GM12875 (cell line): Measurements from ENCODE around the gene MMEL1.
A peak's percentile ranks its signal among the peaks of the same experiment; 100 is the strongest.

ENCODE experiments used
- H3K4me3 ChIP-seq: one replicate; pipeline ENCODE4 v1.5.1; 2011; ENCODE audit warnings: low read depth, low read length, control low read depth
- TF ChIP-seq, protein P1 (sequence below): IDR thresholded peaks from 2 replicates; pipeline ENCODE4 v1.5.1; 2011; ENCODE audit warnings: low read depth, mild to moderate bottlenecking, control low read depth, inconsistent platforms, low read length, moderate library complexity, borderline replicate concordance; ENCODE audit not compliant: insufficient read depth

MMEL1 gene

DNA sequence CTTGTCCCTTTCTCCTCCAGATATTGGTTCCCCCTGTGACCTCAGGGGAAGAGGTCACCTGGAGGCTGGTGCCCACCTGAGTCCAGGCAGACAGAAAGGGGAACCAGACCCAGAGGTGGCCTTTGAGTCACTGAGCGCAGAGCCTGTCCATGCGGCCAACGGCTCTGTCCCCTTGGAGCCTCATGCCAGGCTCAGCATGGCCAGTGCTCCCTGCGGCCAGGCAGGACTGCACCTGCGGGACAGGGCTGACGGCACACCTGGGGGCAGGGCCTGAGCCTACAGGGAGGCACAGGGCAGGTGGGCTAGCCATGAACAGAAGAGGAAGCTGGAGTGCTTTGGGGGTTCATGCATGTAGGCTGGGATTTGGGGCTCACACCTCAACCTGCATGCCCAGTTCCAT is 74.0 kb downstream of the MMEL1 start:
- TF ChIP-seq, protein P1, sequence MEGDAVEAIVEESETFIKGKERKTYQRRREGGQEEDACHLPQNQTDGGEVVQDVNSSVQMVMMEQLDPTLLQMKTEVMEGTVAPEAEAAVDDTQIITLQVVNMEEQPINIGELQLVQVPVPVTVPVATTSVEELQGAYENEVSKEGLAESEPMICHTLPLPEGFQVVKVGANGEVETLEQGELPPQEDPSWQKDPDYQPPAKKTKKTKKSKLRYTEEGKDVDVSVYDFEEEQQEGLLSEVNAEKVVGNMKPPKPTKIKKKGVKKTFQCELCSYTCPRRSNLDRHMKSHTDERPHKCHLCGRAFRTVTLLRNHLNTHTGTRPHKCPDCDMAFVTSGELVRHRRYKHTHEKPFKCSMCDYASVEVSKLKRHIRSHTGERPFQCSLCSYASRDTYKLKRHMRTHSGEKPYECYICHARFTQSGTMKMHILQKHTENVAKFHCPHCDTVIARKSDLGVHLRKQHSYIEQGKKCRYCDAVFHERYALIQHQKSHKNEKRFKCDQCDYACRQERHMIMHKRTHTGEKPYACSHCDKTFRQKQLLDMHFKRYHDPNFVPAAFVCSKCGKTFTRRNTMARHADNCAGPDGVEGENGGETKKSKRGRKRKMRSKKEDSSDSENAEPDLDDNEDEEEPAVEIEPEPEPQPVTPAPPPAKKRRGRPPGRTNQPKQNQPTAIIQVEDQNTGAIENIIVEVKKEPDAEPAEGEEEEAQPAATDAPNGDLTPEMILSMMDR: no peak
- no peak overlapping the region for H3K4me3 ChIP-seq

DNA sequence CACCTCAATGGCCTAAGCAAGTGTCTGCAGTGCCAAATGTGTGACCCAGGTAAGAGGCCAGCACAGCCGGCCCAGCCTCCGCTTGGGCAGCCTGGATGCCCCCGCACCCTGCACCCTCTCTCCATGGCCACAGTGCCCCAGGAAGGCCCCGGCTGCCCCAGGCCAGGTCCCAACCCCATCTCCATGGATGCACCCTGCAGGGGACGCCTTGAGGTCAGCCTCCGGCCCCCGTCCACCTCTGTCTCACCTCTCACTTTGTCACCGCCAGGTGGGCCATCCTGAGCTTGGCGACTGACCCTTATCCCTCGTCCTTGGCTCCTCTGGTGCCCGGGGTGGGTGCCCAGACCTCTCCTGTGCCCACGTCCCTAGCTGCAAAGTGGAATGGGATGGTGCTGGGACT is 74.4 kb downstream of the MMEL1 start:
- no peak overlapping the region for H3K4me3 ChIP-seq
- TF ChIP-seq, protein P1: no peak

DNA sequence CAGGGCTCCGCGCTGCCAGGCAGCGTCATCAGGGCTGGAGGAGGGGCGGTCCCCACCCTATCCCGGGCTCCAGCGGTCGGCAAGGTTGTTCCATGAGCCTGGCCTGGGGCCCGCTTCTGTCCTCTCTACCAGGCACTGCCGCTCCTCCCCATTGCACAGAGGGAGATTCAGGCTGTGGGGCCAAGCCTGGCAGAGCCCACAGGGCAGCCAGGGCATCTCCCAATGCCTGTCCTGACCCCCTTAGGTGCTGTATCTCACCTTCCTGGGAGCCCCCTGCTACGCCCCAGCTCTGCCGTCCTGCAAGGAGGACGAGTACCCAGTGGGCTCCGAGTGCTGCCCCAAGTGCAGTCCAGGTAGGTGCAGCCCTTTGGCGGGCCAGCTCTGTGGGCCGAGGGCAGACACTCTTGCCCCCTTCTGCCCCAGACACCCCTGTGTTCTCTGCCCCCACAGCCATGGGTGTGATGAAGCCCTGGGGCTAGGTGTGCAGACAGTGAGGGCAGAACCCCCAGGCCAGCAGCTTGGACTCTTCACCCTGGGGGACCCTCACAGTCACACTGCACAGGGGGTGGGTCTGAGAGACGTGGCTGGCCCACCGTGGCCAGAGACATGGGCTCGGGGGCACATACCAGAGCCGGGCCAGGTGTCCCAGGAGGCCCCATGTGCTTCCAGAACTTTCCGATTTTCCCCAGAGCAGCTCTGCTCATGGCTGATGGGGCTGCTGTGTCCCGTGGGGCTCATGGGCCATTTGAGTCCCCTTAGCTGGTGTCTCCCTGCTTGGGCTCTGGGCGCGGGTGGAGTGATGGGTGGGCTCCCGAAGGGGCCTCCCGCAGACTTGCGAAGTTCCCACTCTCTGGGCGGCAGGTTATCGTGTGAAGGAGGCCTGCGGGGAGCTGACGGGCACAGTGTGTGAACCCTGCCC is 75.1 kb downstream of the MMEL1 start:
- TF ChIP-seq, protein P1: no peak
- peak overlapping the region; percentile 92 for H3K4me3 ChIP-seq

DNA sequence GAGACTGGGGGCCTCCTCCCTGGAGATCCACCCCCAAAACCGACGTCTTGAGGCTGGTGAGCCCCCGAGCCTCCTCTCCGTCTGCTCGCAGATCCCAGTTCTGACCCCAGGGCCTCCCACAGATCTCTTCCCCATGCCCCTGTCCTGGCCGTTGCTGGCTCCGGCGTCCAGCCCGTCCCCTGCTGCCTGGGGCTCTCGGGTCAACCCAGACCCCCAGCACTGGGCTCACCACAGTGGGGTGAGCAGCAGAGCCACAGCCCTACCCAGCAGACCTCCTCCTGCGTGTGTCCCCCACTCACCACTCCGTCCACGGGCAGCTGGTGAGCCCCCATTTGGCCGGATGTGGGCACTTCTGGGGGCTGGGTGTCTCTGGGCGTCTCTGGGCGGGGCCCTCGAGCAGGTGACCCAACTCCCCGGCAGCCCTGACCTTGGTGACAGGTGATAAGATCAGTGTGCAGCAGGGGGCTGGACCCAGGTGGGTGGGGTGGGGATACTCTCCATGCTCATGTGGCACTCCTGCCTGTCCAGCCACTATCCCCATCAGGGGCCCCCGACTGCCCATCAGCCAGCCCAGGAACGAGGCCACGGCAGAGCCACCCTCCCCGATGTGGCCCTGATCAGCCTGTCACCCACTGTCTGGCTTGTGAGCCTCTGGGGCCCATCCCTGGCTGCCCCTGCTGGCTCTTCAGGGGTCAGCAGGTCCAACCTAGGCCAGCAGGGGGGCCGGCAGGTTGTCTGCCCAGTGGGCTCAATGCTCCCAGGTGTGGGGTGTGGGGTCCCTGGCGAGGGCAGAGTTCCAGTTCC is 75.9 kb downstream of the MMEL1 start:
- TF ChIP-seq, protein P1: no peak

DNA sequence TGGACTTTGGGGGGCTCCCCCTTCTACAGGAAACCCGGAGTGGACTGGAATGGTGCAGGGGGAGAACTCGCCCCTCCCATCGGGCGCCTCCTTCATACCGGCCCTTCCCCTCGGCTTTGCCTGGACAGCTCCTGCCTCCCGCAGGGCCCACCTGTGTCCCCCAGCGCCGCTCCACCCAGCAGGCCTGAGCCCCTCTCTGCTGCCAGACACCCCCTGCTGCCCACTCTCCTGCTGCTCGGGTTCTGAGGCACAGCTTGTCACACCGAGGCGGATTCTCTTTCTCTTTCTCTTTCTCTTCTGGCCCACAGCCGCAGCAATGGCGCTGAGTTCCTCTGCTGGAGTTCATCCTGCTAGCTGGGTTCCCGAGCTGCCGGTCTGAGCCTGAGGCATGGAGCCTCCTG is 76.5 kb downstream of the MMEL1 start, which contains the start of gene TNFRSF14:
TNFRSF14 (plus strand) TSS at position 95 of the 401 bp plus-strand sequence; CDS start at position 389, 294 bp downstream.
- peak within 1 kb of the TSS; percentile 92 for H3K4me3 ChIP-seq
- TF ChIP-seq, protein P1: peak; percentile 26; the same call in 1 of the 2 replicates

More for the DNA sequence above, 75.9 kb downstream of the MMEL1 start:
- peak overlapping the region; percentile 92 for H3K4me3 ChIP-seq

DNA sequence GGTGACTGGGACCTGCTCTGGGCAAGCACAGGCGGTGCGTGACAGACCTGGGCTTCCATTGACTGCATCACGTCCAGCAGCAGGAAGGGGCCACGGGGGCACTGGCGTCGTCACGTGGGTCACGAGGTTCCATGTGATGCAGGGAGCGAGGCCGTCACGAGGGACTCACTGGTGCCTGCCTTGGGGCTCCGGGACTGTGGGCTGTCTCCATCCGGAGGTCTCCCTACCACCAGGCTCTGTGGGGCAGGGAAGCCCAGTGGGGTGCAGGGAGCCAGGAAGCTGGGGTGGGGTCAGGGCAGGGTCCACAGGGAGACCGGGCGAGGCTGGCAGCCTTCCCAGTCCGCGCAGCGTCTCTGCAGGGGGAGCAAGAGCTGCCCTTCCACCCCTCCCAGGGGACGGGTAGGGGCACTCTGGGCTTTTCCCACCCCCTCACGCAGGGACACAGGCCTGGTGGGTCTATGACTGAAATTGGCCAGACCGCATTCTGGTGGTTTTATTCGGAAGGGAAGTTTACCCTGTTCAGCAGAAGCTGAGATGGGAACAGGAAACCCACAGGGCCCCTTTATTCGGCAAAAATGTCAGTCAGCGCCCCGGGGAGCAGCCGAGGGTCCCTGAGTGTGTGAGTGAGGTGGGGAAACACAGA is 77.1 kb downstream of the MMEL1 start:
- TF ChIP-seq, protein P1: no peak
- H3K4me3 ChIP-seq: peak overlapping the region; percentile 92
